AG09319 (cell line): ENCODE data around the gene TPX2.

ENCODE experiments used
- DNase-seq: peaks from one replicate; pipeline ENCODE4 v3.0.0-alpha.2; 2010; ENCODE audit warnings: low read depth; ENCODE audit errors: extremely low read depth
- TF ChIP-seq, protein P1 (sequence below): IDR thresholded peaks from 2 replicates; pipeline ENCODE4 v1.5.1; 2011; ENCODE audit warnings: low read depth, mild to moderate bottlenecking, inconsistent platforms, low read length, moderate library complexity

Gene TPX2

DNA sequence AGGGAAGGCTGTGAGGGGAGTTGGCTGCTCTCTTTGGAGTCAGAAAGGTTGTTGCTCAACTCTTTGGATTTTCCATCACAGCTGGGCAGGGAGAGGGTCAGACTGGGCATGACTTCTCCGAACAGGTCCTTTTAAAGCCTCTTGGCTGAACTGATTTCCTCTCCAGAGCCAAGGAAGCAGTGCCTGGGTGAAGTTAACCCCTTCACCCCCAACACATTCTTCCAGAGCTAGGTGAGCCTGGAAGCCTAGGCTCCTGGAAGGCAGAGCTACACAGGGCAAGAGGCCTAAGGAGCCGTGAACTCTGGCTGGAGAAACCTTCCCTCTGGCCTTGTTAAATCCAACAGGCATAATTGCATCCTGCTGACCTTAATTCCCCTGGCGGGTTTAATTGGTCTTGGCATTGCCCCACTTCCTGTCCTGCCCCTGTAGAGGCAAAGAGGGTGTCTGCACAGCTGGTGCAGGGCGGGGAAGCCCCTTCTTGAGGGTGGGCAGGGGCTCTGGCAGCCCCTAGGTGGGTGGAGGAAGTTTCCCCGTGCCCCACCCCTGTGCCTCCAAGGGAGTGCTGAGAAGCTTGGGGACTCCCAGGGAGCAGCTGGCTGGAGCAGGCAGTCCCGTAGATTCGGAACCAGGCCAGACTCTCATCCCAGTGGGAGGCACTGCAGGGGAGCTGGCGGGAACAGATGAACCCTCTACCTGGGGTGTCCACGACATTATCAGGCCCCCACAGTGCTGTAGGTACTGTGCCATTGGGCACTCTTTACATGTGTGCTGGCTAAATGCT lies 76.5 kb downstream of the TPX2 start:
- DNase-seq: no peak
- TF ChIP-seq, protein P1, sequence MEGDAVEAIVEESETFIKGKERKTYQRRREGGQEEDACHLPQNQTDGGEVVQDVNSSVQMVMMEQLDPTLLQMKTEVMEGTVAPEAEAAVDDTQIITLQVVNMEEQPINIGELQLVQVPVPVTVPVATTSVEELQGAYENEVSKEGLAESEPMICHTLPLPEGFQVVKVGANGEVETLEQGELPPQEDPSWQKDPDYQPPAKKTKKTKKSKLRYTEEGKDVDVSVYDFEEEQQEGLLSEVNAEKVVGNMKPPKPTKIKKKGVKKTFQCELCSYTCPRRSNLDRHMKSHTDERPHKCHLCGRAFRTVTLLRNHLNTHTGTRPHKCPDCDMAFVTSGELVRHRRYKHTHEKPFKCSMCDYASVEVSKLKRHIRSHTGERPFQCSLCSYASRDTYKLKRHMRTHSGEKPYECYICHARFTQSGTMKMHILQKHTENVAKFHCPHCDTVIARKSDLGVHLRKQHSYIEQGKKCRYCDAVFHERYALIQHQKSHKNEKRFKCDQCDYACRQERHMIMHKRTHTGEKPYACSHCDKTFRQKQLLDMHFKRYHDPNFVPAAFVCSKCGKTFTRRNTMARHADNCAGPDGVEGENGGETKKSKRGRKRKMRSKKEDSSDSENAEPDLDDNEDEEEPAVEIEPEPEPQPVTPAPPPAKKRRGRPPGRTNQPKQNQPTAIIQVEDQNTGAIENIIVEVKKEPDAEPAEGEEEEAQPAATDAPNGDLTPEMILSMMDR: no peak

- no peak for DNase-seq
- TF ChIP-seq, protein P1: no peak
Observed at GRCh38 chr20:31816221-31816620, 77.1 kb downstream of the TPX2 start.

- no peak for DNase-seq
- TF ChIP-seq, protein P1: no peak
Observed at GRCh38 chr20:31817461-31817860, 78.4 kb downstream of the TPX2 start.

DNA sequence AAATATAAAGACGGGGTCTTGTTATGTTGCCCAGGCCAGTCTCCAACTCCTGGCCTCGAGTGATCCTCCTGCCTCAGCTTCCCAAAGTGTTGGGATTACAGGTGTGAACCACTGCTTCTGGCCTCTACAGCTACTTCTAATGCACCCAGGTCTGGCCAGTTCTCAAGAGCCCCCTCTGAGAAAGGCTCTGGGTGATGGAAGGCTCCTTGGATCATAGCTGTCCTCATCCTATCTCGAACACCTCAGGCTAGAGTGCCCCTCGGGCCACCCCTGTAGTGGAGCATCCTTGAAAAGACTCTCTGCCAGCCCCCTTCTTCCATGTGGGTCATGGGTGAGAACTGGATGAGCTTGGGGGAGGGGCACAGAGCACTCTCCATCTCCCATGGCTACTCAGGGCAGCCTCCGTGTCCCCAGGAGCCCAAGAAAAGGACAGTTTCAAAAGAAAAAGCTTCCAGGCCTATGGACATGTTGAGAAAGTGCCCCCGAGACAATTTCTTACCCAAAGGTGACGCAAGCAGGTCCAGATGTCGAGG lies 79.4 kb downstream of the TPX2 start:
- TF ChIP-seq, protein P1: no peak
- DNase-seq: no peak

- TF ChIP-seq, protein P1: no peak
- DNase-seq: no peak
Observed at GRCh38 chr20:31819083-31819784, 80.1 kb downstream of the TPX2 start, which contains the start of gene MYLK2. MYLK2 (plus strand) TSS chr20:31819356; CDS start chr20:31819581, 225 bp downstream.

DNA sequence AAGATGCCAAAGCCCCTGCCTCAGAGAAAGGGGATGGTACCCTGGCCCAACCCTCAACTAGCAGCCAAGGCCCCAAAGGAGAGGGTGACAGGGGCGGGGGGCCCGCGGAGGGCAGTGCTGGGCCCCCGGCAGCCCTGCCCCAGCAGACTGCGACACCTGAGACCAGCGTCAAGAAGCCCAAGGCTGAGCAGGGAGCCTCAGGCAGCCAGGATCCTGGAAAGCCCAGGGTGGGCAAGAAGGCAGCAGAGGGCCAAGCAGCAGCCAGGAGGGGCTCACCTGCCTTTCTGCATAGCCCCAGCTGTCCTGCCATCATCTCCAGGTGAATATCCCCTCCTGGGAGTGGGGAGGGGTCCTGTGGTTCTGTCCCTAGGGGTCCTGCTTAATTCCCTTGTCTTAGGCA lies 81.1 kb downstream of the TPX2 start:
- TF ChIP-seq, protein P1: no peak

DNA sequence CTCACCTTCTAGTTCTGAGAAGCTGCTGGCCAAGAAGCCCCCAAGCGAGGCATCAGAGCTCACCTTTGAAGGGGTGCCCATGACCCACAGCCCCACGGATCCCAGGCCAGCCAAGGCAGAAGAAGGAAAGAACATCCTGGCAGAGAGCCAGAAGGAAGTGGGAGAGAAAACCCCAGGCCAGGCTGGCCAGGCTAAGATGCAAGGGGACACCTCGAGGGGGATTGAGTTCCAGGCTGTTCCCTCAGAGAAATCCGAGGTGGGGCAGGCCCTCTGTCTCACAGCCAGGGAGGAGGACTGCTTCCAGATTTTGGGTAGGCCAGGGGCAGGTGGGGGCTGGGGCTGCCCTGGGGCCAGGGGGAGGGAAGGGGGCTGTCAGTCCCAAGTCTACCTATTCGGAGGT lies 82.3 kb downstream of the TPX2 start:
- TF ChIP-seq, protein P1: no peak
- no peak for DNase-seq

More for the DNA sequence above, 81.1 kb downstream of the TPX2 start:
- no peak for DNase-seq
